GM12891 (cell line): ENCODE results near the gene ZNF2.

Experiments used
- DNase-seq: peaks from one replicate; pipeline ENCODE4 v3.0.0; 2011; ENCODE audit warnings: low spot score; ENCODE audit not compliant: insufficient read length
- FAIRE-seq: peaks from 2 replicates; lab custom pipeline; 2011; peaks lifted over from hg19 to GRCh38; lab: Jason Lieb, UNC
- PAX5 ChIP-seq: IDR thresholded peaks from 2 replicates; pipeline ENCODE4 v1.6.1; 2011; ENCODE audit warnings: low read length, moderate library complexity, mild to moderate bottlenecking; ENCODE audit not compliant: insufficient read depth, severe bottlenecking
- POLR2A ChIP-seq: IDR thresholded peaks from 2 replicates; pipeline ENCODE4 v1.6.1; 2011; ENCODE audit warnings: low read depth, low read length, control low read depth
- POLR2AphosphoS5 ChIP-seq: IDR thresholded peaks from 2 replicates; pipeline ENCODE4 v1.6.1; 2011; ENCODE audit warnings: low read depth, low read length, control low read depth
- POU2F2 ChIP-seq: IDR thresholded peaks from 2 replicates; pipeline ENCODE4 v1.6.1; 2011; ENCODE audit warnings: low read depth, mild to moderate bottlenecking, control low read depth, low read length, moderate library complexity
- SPI1 ChIP-seq: IDR thresholded peaks from 2 replicates; pipeline ENCODE4 v1.6.1; 2011; ENCODE audit warnings: low read depth, low read length, control low read depth
- TAF1 ChIP-seq: IDR thresholded peaks from 2 replicates; pipeline ENCODE4 v1.6.1; 2011; ENCODE audit warnings: low read depth, low read length, control low read depth

Gene ZNF2

DNA sequence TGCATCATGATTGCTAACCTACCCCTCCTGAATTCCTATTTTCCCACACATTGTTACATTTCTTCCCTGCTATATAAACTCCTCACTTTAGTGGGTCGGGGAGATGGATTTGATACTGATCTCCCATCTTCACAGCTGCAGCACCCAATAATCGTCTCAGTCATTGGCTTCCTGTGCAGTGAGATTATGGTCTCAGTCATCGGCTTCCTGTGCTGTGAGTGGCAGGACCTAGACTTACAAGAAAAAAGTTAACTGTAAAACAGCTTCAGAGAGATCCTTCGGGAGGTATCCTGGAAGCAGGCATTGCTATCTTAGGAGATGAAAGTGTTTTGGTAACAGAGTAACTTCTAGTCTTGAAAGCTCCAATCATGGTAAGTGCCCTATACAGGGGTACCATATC is 38.3 kb downstream of the ZNF2 start:
- TF ChIP-seq POLR2A (no peak), TAF1 (no peak), POLR2AphosphoS5 (no peak), SPI1 (no peak), PAX5 (no peak), POU2F2 (no peak)
- FAIRE-seq (no peak), DNase-seq (no peak)

DNA sequence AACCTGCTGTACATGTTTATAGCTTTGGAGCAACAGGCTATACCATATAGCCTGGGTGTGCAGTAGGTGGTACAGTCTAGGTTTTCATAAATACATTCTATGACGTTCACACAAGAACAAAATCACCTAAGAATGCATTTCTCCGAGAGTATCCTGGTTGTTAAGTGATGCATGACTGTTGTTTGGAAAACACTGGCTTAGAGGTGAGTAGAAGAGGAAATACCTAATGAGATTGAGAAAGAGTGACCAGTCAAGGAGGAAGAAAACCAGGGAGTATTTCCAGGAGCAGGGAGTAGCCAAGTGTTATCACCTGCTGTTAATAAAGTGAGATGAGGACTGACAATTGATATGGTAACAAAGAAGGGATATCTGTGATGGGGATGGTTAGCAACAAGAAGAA is 38.8 kb downstream of the ZNF2 start:
- FAIRE-seq (no peak), DNase-seq (no peak)
- TF ChIP-seq TAF1 (no peak), POLR2A (no peak), SPI1 (no peak), POLR2AphosphoS5 (no peak), PAX5 (no peak), POU2F2 (no peak)

GRCh38 chr2:95206096-95206495 is 40.5 kb downstream of the ZNF2 start:
- no peak for DNase-seq
- no peak for FAIRE-seq
- no peak for TF ChIP-seq POLR2A

GRCh38 chr2:95207111-95207961 is 41.7 kb downstream of the ZNF2 start, which contains the start of gene ZNF892:
TSS of gene ZNF892 (plus strand) at chr2:95207521. CDS start at chr2:95207816, 295 bp downstream.
- DNase-seq, result peak; percentile 92
- TF ChIP-seq SPI1 (no peak), POU2F2 (no peak), TAF1 (no peak), POLR2A (no peak), PAX5 (no peak), POLR2AphosphoS5 (no peak)
- peak; percentile 93 for FAIRE-seq

DNA sequence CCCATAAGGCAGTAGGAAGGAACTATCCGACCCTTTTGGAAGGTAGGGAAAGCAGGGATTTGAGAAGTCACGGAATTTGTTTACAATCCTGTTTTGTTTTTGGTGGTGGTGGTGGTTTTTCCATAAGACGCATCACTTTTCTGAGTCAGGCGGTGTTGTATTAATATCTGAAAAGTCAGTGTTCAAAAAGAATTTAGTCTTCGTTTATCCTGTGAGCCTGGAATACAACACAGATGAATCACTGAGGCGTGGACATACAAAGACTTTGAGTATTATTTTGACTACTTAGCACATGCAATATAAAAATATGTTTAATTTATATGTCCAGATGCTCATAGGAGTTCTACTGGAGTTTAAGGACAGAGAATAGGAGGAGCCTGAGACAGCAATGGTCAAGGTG is 42.5 kb downstream of the ZNF2 start:
- TF ChIP-seq POLR2AphosphoS5 (no peak), PAX5 (no peak), POLR2A (no peak), TAF1 (no peak), SPI1 (no peak), POU2F2 (no peak)
- DNase-seq, result no peak
- FAIRE-seq, result no peak

GRCh38 chr2:95215018-95215612 is 49.5 kb downstream of the ZNF2 start:
- FAIRE-seq, result no peak
- TF ChIP-seq POU2F2, result no peak
- no peak for TF ChIP-seq POLR2A
- DNase-seq, result no peak

GRCh38 chr2:95220449-95220848 is 54.8 kb downstream of the ZNF2 start:
- TF ChIP-seq POLR2AphosphoS5 (no peak), POLR2A (no peak), POU2F2 (no peak), PAX5 (no peak), SPI1 (no peak)
- FAIRE-seq (no peak), DNase-seq (no peak)

DNA sequence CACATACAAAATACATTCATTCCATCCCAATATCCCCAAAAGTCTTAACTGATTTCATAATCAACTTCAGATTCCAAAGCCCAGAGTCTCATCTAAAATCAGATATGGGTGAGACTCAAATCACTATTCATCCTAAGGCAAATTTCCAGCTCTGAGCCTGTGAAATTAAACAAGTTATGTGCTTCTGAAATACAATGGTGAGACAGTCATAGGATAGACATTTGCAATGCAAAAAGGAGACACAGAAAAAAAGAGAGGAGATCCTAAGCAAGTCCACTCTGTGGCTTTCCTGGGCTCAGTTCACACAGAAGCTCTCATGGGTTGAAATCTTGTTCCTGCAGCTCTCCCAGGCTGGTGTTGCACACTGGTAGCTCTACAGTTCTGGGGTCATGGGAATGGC is 60.0 kb downstream of the ZNF2 start:
- DNase-seq, result no peak
- TF ChIP-seq POU2F2, result no peak
- TF ChIP-seq PAX5, result no peak
- TF ChIP-seq SPI1, result no peak
- TF ChIP-seq POLR2AphosphoS5, result no peak
- no peak for TF ChIP-seq POLR2A
- TF ChIP-seq TAF1, result no peak
- no peak for FAIRE-seq

DNA sequence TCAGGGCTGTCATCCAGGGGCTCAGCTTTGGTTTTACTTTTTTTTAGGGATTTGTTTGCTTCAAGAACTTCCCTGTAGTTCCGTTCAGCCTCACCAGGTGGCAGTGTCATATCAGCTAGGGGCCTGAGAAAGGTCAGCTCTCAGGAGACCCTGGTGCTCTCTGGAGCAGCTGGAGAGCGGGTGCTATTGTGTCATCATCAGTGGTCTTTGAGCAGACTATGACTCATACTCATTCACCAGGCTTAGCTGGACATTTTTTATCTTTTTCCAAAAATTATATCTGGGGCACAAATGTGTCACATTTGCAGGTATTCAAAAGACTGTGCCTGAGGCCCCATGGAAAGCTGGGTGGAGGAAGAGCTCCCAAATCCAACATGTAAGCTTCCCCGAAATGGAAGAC is 66.1 kb downstream of the ZNF2 start:
- DNase-seq (peak; percentile 30), FAIRE-seq (no peak)
- TF ChIP-seq SPI1, result no peak
- TF ChIP-seq POU2F2, result no peak
- TF ChIP-seq TAF1, result no peak
- no peak for TF ChIP-seq POLR2A
- no peak for TF ChIP-seq PAX5
- TF ChIP-seq POLR2AphosphoS5, result no peak

DNA sequence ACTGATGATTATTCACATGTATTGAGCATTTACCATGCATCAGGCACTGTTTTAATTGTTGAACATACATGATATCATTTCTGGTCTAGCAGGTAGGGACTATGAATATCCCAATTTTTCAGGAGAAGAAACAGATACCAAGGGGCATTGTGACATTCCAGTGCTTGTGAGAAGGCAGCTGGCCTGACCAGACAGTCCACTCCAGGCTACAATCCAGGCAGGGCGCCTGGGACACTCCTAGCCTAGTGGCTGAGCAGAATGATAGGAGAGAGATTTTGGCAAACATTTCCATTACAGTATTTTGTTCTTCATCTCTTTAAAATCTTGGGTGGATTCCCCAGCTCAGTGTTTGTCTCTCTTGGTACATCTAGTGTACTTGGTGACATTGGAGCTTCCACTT is 66.6 kb downstream of the ZNF2 start:
- TF ChIP-seq TAF1 (no peak), POLR2A (no peak), POU2F2 (no peak), SPI1 (no peak), POLR2AphosphoS5 (no peak), PAX5 (no peak)
- FAIRE-seq, result no peak
- no peak for DNase-seq
